GM12878 (cell line): Measurements from ENCODE around the gene ACTL8. TPM values are rescaled to one million over a fixed set of nuclear protein-coding genes. Genes with fewer than 3 reads are reported as not detected.

Source experiments
- ATAC-seq: fragments of 200-7000 bp; cut with Tn5 transposase; 3 replicates; pipeline ENCODE4 v1.9.1; 2020; ENCODE audit warnings: mild to moderate bottlenecking, moderate library complexity
- BruUV-seq: library from RNA; stranded (reverse); fragments of 400-500 nt; replicated peaks from 2 replicates; lab custom pipeline; 2021; lab: Mats Ljungman, UMichigan
- CTCF ChIA-PET: fragments of 300-600 bp; sonication (Branson Sonifier 250); formaldehyde crosslinking; extraction: SDS; loops from one replicate; lab custom pipeline; 2021; ENCODE audit warnings: inconsistent platforms; lab: Yijun Ruan, JAX
- POLR2A ChIA-PET: fragments of 350-600 bp; formaldehyde crosslinking; extraction: SDS; loops from one replicate; lab custom pipeline; 2021; ENCODE audit warnings: inconsistent platforms; lab: Charles Lee
- RAD21 ChIA-PET: fragments of 300-600 bp; sonication (Branson Sonifier 250); formaldehyde crosslinking; loops from one replicate; lab custom pipeline; 2023; ENCODE audit warnings: antibody characterized with exemption; ENCODE audit not compliant: unreplicated experiment; lab: Charles Lee
- SMC1A ChIA-PET: fragments of 300-600 bp; sonication (Branson Sonifier 250); formaldehyde crosslinking; loops from one replicate; lab custom pipeline; 2023; ENCODE audit not compliant: unreplicated experiment, uncharacterized antibody; lab: Charles Lee
- DNase-seq: peaks from one replicate; pipeline ENCODE4 v3.0.0-alpha.2; 2011; ENCODE audit warnings: low read depth, low spot score
- FAIRE-seq: peaks from 3 replicates; lab custom pipeline; 2011; peaks lifted over from hg19 to GRCh38; lab: Jason Lieb, UNC
- H2AFZ ChIP-seq: 2 replicates; pipeline ENCODE4 v1.6.0; 2011; ENCODE audit warnings: low read depth, low read length, control low read depth; ENCODE audit not compliant: control insufficient read depth
- H3K27ac ChIP-seq: 2 replicates; pipeline ENCODE4 v1.5.1; 2011; ENCODE audit warnings: control low read depth; ENCODE audit not compliant: control insufficient read depth, insufficient read depth
- H3K27me3 ChIP-seq, 2 experiments: replicated peaks in 1 of 2; 2 replicates each; pipeline versions ENCODE4 v1.6.0 to v1.6.1; 2011; ENCODE audit warnings: low read length in 1 of 2; ENCODE audit not compliant: control insufficient read depth in 2 of 2, insufficient read depth in 2 of 2
- H3K36me3 ChIP-seq, 2 experiments: 2 replicates each; pipeline ENCODE4 v1.5.1; 2011; ENCODE audit warnings: low read length in 1 of 2; ENCODE audit not compliant: control insufficient read depth in 2 of 2, insufficient read depth in 2 of 2
- H3K4me1 ChIP-seq: 2 replicates; pipeline ENCODE4 v1.6.1; 2011; ENCODE audit warnings: mild to moderate bottlenecking, low read length, moderate library complexity, mixed read lengths; ENCODE audit not compliant: control insufficient read depth, insufficient read depth
- H3K4me2 ChIP-seq: 2 replicates; pipeline ENCODE4 v1.6.0; 2011; ENCODE audit warnings: control low read depth; ENCODE audit not compliant: control insufficient read depth, insufficient read depth
- H3K4me3 ChIP-seq: fragments of 200-600 bp; sonication (generic); 2 replicates; pipeline ENCODE4 v1.5.1; 2016
- H3K79me2 ChIP-seq: 2 replicates; pipeline ENCODE4 v1.6.0; 2011; ENCODE audit warnings: low read length; ENCODE audit not compliant: control insufficient read depth, insufficient read depth
- H3K9ac ChIP-seq: 2 replicates; pipeline ENCODE4 v1.8.0; 2011; ENCODE audit warnings: low read length, control low read depth, mixed read lengths; ENCODE audit not compliant: control insufficient read depth, insufficient read depth
- H3K9me3 ChIP-seq: replicated peaks from 3 replicates; pipeline ENCODE4 v1.5.1; 2011; ENCODE audit warnings: mild to moderate bottlenecking, low read length; ENCODE audit not compliant: control insufficient read depth, insufficient read depth
- H4K20me1 ChIP-seq: 2 replicates; pipeline ENCODE4 v1.6.0; 2011; ENCODE audit not compliant: control insufficient read depth, insufficient read depth
- ATF2 ChIP-seq: IDR thresholded peaks from 2 replicates; pipeline ENCODE4 v1.6.1; 2012; ENCODE audit warnings: low read length, inconsistent platforms
- GATAD2B ChIP-seq: fragments of 450-650 bp; conservative IDR thresholded peaks from 2 replicates; pipeline ENCODE4 v1.6.1; 2017; ENCODE audit warnings: low read depth, mild to moderate bottlenecking, moderate library complexity
- NR2C1 ChIP-seq: fragments of 450-650 bp; IDR thresholded peaks from 2 replicates; pipeline ENCODE4 v1.6.1; 2017; ENCODE audit warnings: antibody characterized with exemption, mild to moderate bottlenecking, moderate library complexity
- NR2F1 ChIP-seq: fragments of 450-650 bp; conservative IDR thresholded peaks from 2 replicates; pipeline ENCODE4 v1.6.1; 2017; ENCODE audit warnings: mild to moderate bottlenecking
- NRF1 ChIP-seq: conservative IDR thresholded peaks from 2 replicates; pipeline ENCODE4 v1.6.1; 2011; ENCODE audit warnings: mild to moderate bottlenecking, low read depth, low read length, improper control_type of control experiment
- PML ChIP-seq: IDR thresholded peaks from 2 replicates; pipeline ENCODE4 v1.6.1; 2012; ENCODE audit warnings: low read length, inconsistent platforms
- RELA ChIP-seq: fragments of 450-650 bp; IDR thresholded peaks from 2 replicates; pipeline ENCODE4 v1.8.0; 2014; ENCODE audit warnings: borderline replicate concordance; ENCODE audit not compliant: partially characterized antibody
- TBL1XR1 ChIP-seq: IDR thresholded peaks from 2 replicates; pipeline ENCODE4 v1.6.1; 2012; ENCODE audit warnings: low read depth, low read length, improper control_type of control experiment
- USF2 ChIP-seq: IDR thresholded peaks from 2 replicates; pipeline ENCODE4 v1.6.1; 2011; ENCODE audit warnings: low read depth, low read length, improper control_type of control experiment, borderline replicate concordance
- ZZZ3 ChIP-seq: IDR thresholded peaks from 2 replicates; pipeline ENCODE4 v1.6.1; 2011; ENCODE audit warnings: low read depth; ENCODE audit not compliant: control insufficient read depth, insufficient read length
- WGBS: methylation state at CpG from one replicate; pipeline ENCODE4 v1.1.6; 2016; ENCODE audit warnings: low lambda C conversion rate; ENCODE audit not compliant: insufficient replicate concordance, insufficient coverage; ENCODE audit errors: missing lambda C conversion rate; 5-methylcytosine and 5-hydroxymethylcytosine counted together
- in situ Hi-C: fragments of 300-500 bp; cut with MboI; formaldehyde crosslinking; loops from 9 replicates; pipeline ENCODE4 v1.14.3; 2018; ENCODE audit warnings: mixed read lengths
- intact Hi-C: fragments of 100-400 bp; cut with micrococcal nuclease; formaldehyde crosslinking; loops from one replicate; pipeline ENCODE4 v1.14.2; 2022; ENCODE audit not compliant: unreplicated experiment
- polyA plus RNA-seq, 11 experiments: library from polyadenylated mRNA; depleted of rRNA in 4 of 11; unstranded in 6 of 11; stranded (reverse) in 5 of 11; fragments of >200 nt; fragmentation: Nextera tagmentation in 4 of 11; fragmentation: Illumina TruSeq in 1 of 11; extraction: Ambion mirVana in 4 of 11; extraction: Trizol in 1 of 11; gene quantifications; 1 replicate in 1 of 11; 2 replicates in 10 of 11; pipeline versions ENCODE4 v1.2.1 to v1.2.3, GENCODE V29; 2011 to 2016; ENCODE audit warnings: inconsistent platforms in 2 of 11, missing spikeins in 2 of 11, low read depth in 1 of 11
- total RNA-seq, 4 experiments: library from RNA; depleted of rRNA in 3 of 4; stranded (reverse); fragments of >200 nt in 3 of 4; fragmentation: Illumina TruSeq in 1 of 4; extraction: Trizol in 1 of 4; gene quantifications; 2 replicates each; pipeline versions ENCODE4 v1.2.1 to v1.2.3, GENCODE V29; 2013 to 2021
- TF ChIP-seq, protein P1 (sequence below): IDR thresholded peaks from 2 replicates; pipeline ENCODE4 v1.6.1; 2012; ENCODE audit warnings: low read depth, low read length, improper control_type of control experiment

ACTL8 gene
- total and polyA plus RNA-seq, 10 of the 15 experiments (the other 5 are each of a cell fraction or from before 2014, with no cell fraction given): 0.05 to 0.27 TPM; not detected in 8

- intact Hi-C loops: no loop called here
- no TSS peak for BruUV-seq
Observed at GRCh38 chr1:17711577-17711910, 43.6 kb upstream of the ACTL8 start.

GRCh38 chr1:17711941-17712340 is 43.2 kb upstream of the ACTL8 start:
- ATAC-seq: no peak
- FAIRE-seq: no peak
- Histone ChIP-seq H3K27me3 (no peaks in the 10 kb centered on the region), H3K4me1 (no peaks in the 10 kb centered on the region), H4K20me1 (no peaks in the 10 kb centered on the region), H3K79me2 (no peaks in the 10 kb centered on the region), H3K4me3 (no peak overlapping the region), H3K4me2 (no peak overlapping the region), H3K27ac (no peak overlapping the region), H3K9ac (no peak overlapping the region), H3K9me3 (no peaks in the 10 kb centered on the region), H3K36me3 (no peaks in the 10 kb centered on the region), H2AFZ (no peak overlapping the region)
- no peak for DNase-seq
- ChIA-PET SMC1A (no interaction called here), RAD21 (no interaction called here), CTCF (no interaction called here), POLR2A (no interaction called here)
- WGBS: 50% methylated on average over 5 of the region's 5 CpGs
- TF ChIP-seq PML (no peak), USF2 (no peak), NRF1 (no peak), ATF2 (no peak), TBL1XR1 (no peak), ZZZ3 (no peak), GATAD2B (no peak), NR2C1 (no peak), RELA (no peak)
- TF ChIP-seq, protein P1, sequence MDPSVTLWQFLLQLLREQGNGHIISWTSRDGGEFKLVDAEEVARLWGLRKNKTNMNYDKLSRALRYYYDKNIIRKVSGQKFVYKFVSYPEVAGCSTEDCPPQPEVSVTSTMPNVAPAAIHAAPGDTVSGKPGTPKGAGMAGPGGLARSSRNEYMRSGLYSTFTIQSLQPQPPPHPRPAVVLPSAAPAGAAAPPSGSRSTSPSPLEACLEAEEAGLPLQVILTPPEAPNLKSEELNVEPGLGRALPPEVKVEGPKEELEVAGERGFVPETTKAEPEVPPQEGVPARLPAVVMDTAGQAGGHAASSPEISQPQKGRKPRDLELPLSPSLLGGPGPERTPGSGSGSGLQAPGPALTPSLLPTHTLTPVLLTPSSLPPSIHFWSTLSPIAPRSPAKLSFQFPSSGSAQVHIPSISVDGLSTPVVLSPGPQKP: no peak
- TF ChIP-seq, all 136 proteins: peak for 0
- intact Hi-C loops: no loop called here
- BruUV-seq: no TSS peak
- in situ Hi-C loops: no loop called here

More at GRCh38 chr1:17711577-17711910, 43.6 kb upstream of the ACTL8 start:
- H4K20me1 ChIP-seq: no peaks in the 10 kb centered on the region
- CTCF ChIA-PET: no interaction called here
- no peak overlapping the region for H2AFZ ChIP-seq
- H3K27me3 ChIP-seq: no peaks in the 10 kb centered on the region
- no peaks in the 10 kb centered on the region for H3K4me1 ChIP-seq
- no peak overlapping the region for H3K27ac ChIP-seq
- no peaks in the 10 kb centered on the region for H3K36me3 ChIP-seq
- H3K79me2 ChIP-seq: no peaks in the 10 kb centered on the region
- POLR2A ChIA-PET: no interaction called here
- FAIRE-seq (no peak), ATAC-seq (no peak), DNase-seq (no peak)
- RAD21 ChIA-PET: no interaction called here
- no peak overlapping the region for H3K4me3 ChIP-seq
- TF ChIP-seq NR2F1: no peak
- no peak overlapping the region for H3K9ac ChIP-seq
- in situ Hi-C loops: no loop called here
- SMC1A ChIA-PET: no interaction called here
- H3K4me2 ChIP-seq: no peak overlapping the region
- H3K9me3 ChIP-seq: no peaks in the 10 kb centered on the region
